Right lobe of liver (tissue), 6 donors: Measurements from ENCODE around the gene KRTAP4-5. TPM values are rescaled to one million over a fixed set of nuclear protein-coding genes. Genes with fewer than 3 reads are reported as not detected.
"Not testable (repeated sequence)": the region's sequence is repeated elsewhere in the genome, so short reads cannot be mapped to it uniquely, and the experiment has no call there.

Experiments used
- ATAC-seq, 4 donors: fragments of 200-7000 bp; cut with Tn5 transposase; one replicate each; pipeline ENCODE4 v1.9.1; 2020; ENCODE audit warnings: mild to moderate bottlenecking in 4 of 4, moderate library complexity in 4 of 4
- DNase-seq, 3 donors: peaks; one replicate each; pipeline ENCODE4 v3.0.0-alpha.2; 2020
- H3K27ac ChIP-seq, 3 donors: fragments of 200-600 bp; one replicate each; pipeline ENCODE4 v1.8.0; 2022
- H3K27me3 ChIP-seq, 2 donors: fragments of 200-600 bp; one replicate each; pipeline ENCODE4 v1.8.0; 2022
- H3K36me3 ChIP-seq, 4 donors: fragments of 200-600 bp; sonication (generic) in 1 of 4; one replicate each; pipeline versions ENCODE4 v1.5.1 to v1.8.0; 2017 to 2022; ENCODE audit warnings: control low read depth in 1 of 4
- H3K4me1 ChIP-seq, 4 donors: fragments of 200-600 bp; sonication (generic) in 1 of 4; one replicate each; pipeline versions ENCODE4 v1.5.1 to v1.8.0; 2017 to 2022; ENCODE audit warnings: control low read depth in 1 of 4
- H3K4me3 ChIP-seq, 3 donors: fragments of 200-600 bp; one replicate each; pipeline ENCODE4 v1.8.0; 2022
- H3K9me3 ChIP-seq, 4 donors: fragments of 200-600 bp; sonication (generic) in 1 of 4; one replicate each; pipeline versions ENCODE4 v1.5.1 to v1.8.0; 2017 to 2022; ENCODE audit warnings: control low read depth in 1 of 4
- CTCF ChIP-seq, 4 donors: fragments of 200-600 bp in 3 of 4; fragments of 450-650 bp in 1 of 4; IDR thresholded peaks; one replicate each; pipeline versions ENCODE4 v1.5.1 to v1.8.0; 2016 to 2022; ENCODE audit warnings: antibody characterized with exemption in 4 of 4, mild to moderate bottlenecking in 2 of 4
- POLR2A ChIP-seq: fragments of 450-650 bp; IDR thresholded peaks from one replicate; pipeline ENCODE4 v1.6.1; 2017; ENCODE audit warnings: antibody characterized with exemption, mild to moderate bottlenecking
- WGBS: methylation state at CpG from one replicate; pipeline ENCODE4 v1.1.6; 2018; ENCODE audit warnings: low coverage, low lambda C conversion rate; ENCODE audit not compliant: insufficient coverage; ENCODE audit errors: missing lambda C conversion rate; 5-methylcytosine and 5-hydroxymethylcytosine counted together
- intact Hi-C, 2 donors: fragments of 100-400 bp; cut with DNase I; formaldehyde crosslinking; loops; one replicate each; pipeline versions ENCODE4 v1.11.2 to v1.14.1; 2022
- total RNA-seq, 6 experiments: library from RNA; depleted of rRNA in 2 of 6; stranded (reverse); fragments of >200 nt in 2 of 6; fragmentation: NEBNext Ultra II Directional in 3 of 6; extraction: Animal tissue kit (Norgen Biotek cat#: 25700) in 3 of 6; gene quantifications; one replicate each; pipeline versions ENCODE4 v1.1.0 to v1.2.4, GENCODE V29; 2016 to 2023
- donor health status: DM: no; HTN: yes; CAD: no.
- donor health status: DM: no; HTN: no; CAD: no.
- donor health status: DM: no; HTN: no; CAD: no.
- donor health status: DM: no; HTN: yes; CAD: no.
- donor health status: DM: no; HTN: yes; CAD: no.

Gene KRTAP4-5
- total RNA-seq, 6 experiments from 2014 or later, result not detected

- H3K27ac ChIP-seq, result no peak overlapping the region
- H3K4me1 ChIP-seq, result no peaks in the 10 kb centered on the region
- H3K9me3 ChIP-seq, result no peaks in the 10 kb centered on the region
- H3K27me3 ChIP-seq, result no peaks in the 10 kb centered on the region
- WGBS, result 54% methylated on average over 2 of the region's 2 CpGs
- DNase-seq (no peak), ATAC-seq (no peak)
- intact Hi-C loops, result no loop called here
- no peaks in the 10 kb centered on the region for H3K36me3 ChIP-seq
- TF ChIP-seq POLR2A, result no peak
- no peak for TF ChIP-seq CTCF (IDR thresholded peaks at IDR 0.05)
- H3K4me3 ChIP-seq, result no peak overlapping the region
Measured at GRCh38 chr17:41111151-41111885, 38.3 kb downstream of the KRTAP4-5 start.

- ATAC-seq, intact Hi-C loops, H3K4me3 ChIP-seq, DNase-seq, H3K4me1 ChIP-seq, H3K9me3 ChIP-seq, H3K27me3 ChIP-seq, H3K36me3 ChIP-seq, H3K27ac ChIP-seq: not testable (repeated sequence)
- 0% methylated on average over 1 of the region's 1 CpG for WGBS
Measured at GRCh38 chr17:41108728-41109386, 40.8 kb downstream of the KRTAP4-5 start.

- H3K4me1 ChIP-seq, result no peaks in the 10 kb centered on the region
- no peak overlapping the region for H3K4me3 ChIP-seq
- ATAC-seq (no peak), DNase-seq (no peak)
- WGBS, result 38% methylated on average over 1 of the region's 1 CpG
- H3K9me3 ChIP-seq, result no peaks in the 10 kb centered on the region
- no peaks in the 10 kb centered on the region for H3K27me3 ChIP-seq
- no peak overlapping the region for H3K27ac ChIP-seq
- intact Hi-C loops, result no loop called here
- TF ChIP-seq CTCF (IDR thresholded peaks at IDR 0.05) (no peak), POLR2A (no peak)
- no peaks in the 10 kb centered on the region for H3K36me3 ChIP-seq
Measured at GRCh38 chr17:41107941-41108450, 41.6 kb downstream of the KRTAP4-5 start.

- H3K36me3 ChIP-seq, DNase-seq, H3K27me3 ChIP-seq, H3K9me3 ChIP-seq, H3K27ac ChIP-seq, intact Hi-C loops, H3K4me3 ChIP-seq, ATAC-seq, H3K4me1 ChIP-seq: not testable (repeated sequence)
- WGBS, result no CpG with 5 or more reads among the region's 10 CpGs
Measured at GRCh38 chr17:41105347-41105746, 44.3 kb downstream of the KRTAP4-5 start, which contains the start of gene KRTAP4-9. TSS of gene KRTAP4-9 (plus strand) at chr17:41105389. CDS start at chr17:41105389, 0 bp downstream.

GRCh38 chr17:41104386-41105038 lies 45.1 kb downstream of the KRTAP4-5 start:
- intact Hi-C loops, H3K4me1 ChIP-seq, DNase-seq, H3K4me3 ChIP-seq, H3K27ac ChIP-seq, H3K36me3 ChIP-seq, H3K9me3 ChIP-seq, ATAC-seq, H3K27me3 ChIP-seq: not testable (repeated sequence)
- 35% methylated on average over 2 of the region's 2 CpGs for WGBS

- no peak overlapping the region for H3K4me3 ChIP-seq
- DNase-seq (no peak), ATAC-seq (no peak)
- H3K27me3 ChIP-seq, result no peaks in the 10 kb centered on the region
- 100% methylated on average over 1 of the region's 1 CpG for WGBS
- H3K27ac ChIP-seq, result no peak overlapping the region
- H3K4me1 ChIP-seq, result no peaks in the 10 kb centered on the region
- no peaks in the 10 kb centered on the region for H3K9me3 ChIP-seq
- no peak for TF ChIP-seq POLR2A
- TF ChIP-seq CTCF (IDR thresholded peaks at IDR 0.05), result no peak
- intact Hi-C loops, result no loop called here
- no peaks in the 10 kb centered on the region for H3K36me3 ChIP-seq
Measured at GRCh38 chr17:41103896-41104295, 45.7 kb downstream of the KRTAP4-5 start.
